ENCODE data around the gene MMP19. TPM values are rescaled to one million over a fixed set of nuclear protein-coding genes. Genes with fewer than 3 reads are reported as not detected.
"Not testable (repeated sequence)": the region's sequence is repeated elsewhere in the genome, so short reads cannot be mapped to it uniquely, and the experiment has no call there.

Gene MMP19
- total RNA-seq, 1 donor from 2014 or later, result 0.13 TPM

DNA sequence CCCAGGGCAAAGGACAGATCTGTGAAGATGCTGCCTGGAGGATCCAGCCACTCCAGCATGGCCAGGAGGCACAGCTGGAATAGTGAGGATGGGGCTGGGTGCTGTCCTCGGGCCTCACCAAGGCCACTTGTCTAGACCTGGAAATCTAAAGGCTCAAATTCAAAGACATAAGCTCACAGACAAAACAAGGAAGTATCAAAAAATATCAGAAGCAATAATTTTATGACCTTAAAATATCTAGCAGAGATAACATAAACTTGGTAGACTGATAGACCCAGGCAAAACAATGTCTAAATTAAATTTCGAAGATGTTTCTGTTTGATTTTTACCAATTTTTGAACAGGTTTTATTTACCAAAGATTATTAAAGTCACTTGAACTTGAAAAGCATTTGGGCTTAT, 22.6 kb upstream of the MMP19 start:
- Histone ChIP-seq H3K79me2 (ENCODE audit: low read depth) (no peaks in the 10 kb centered on the region), H3K4me2 (no peak overlapping the region), H2AFZ (replicated peaks) (no peak overlapping the region), H3K27me3 (no peaks in the 10 kb centered on the region), H4K20me1 (ENCODE audit: low read depth) (no peaks in the 10 kb centered on the region), H3F3A (ENCODE audit: low read depth) (no peaks in the 10 kb centered on the region), H3K4me1 (no peaks in the 10 kb centered on the region), H3K9me3 (ENCODE audit: low read depth) (no peaks in the 10 kb centered on the region), H3K9ac (no peak overlapping the region), H3K36me3 (no peaks in the 10 kb centered on the region), H3K4me3 (no peak overlapping the region), H3K27ac (no peak overlapping the region)
- H3K4me3 Mint-ChIP-seq, result no peak overlapping the region
- H3K36me3 Mint-ChIP-seq, result no peaks in the 10 kb centered on the region
- no peaks in the 10 kb centered on the region for H3K27me3 Mint-ChIP-seq (ENCODE audit: insufficient read depth, low read depth)
- no peak for DNase-seq (ENCODE audit: low spot score)
- H3K4me1 Mint-ChIP-seq, result no peaks in the 10 kb centered on the region
- H3K27ac Mint-ChIP-seq, result no peak overlapping the region
- H3K9me3 Mint-ChIP-seq, result peaks cover 11% of the 10 kb centered on the region
- TF ChIP-seq, protein P1, sequence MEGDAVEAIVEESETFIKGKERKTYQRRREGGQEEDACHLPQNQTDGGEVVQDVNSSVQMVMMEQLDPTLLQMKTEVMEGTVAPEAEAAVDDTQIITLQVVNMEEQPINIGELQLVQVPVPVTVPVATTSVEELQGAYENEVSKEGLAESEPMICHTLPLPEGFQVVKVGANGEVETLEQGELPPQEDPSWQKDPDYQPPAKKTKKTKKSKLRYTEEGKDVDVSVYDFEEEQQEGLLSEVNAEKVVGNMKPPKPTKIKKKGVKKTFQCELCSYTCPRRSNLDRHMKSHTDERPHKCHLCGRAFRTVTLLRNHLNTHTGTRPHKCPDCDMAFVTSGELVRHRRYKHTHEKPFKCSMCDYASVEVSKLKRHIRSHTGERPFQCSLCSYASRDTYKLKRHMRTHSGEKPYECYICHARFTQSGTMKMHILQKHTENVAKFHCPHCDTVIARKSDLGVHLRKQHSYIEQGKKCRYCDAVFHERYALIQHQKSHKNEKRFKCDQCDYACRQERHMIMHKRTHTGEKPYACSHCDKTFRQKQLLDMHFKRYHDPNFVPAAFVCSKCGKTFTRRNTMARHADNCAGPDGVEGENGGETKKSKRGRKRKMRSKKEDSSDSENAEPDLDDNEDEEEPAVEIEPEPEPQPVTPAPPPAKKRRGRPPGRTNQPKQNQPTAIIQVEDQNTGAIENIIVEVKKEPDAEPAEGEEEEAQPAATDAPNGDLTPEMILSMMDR (IDR thresholded peaks at IDR 0.05), result no peak
- TF ChIP-seq EZH2 (IDR thresholded peaks at IDR 0.05) (no peak), EZH2phosphoT487 (IDR thresholded peaks at IDR 0.05) (no peak)

DNA sequence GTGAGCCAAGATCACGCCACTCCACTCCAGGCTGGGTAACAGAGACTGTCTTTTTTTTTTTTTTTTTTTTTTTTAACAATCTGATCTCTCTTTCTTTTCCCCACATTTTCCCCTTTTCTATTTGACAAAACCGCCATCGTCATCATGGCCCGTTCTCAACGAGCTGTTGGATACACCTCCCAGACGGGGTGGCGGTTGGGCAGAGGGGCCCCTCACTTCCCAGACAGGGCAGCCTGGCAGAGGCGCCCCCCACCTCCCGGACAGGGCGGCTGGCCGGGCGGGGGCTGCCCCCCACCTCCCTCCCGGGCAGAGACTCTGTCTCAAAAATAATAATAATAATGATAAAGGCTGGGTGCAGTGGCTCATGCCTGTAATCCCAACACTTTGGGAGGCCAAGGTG, 20.2 kb upstream of the MMP19 start:
- not testable (repeated sequence) for H3K27ac ChIP-seq; H3K27me3 ChIP-seq; H3K27ac Mint-ChIP-seq; H3K36me3 Mint-ChIP-seq; DNase-seq (ENCODE audit: low spot score); H3K4me3 Mint-ChIP-seq; H3K36me3 ChIP-seq; H3K79me2 ChIP-seq (ENCODE audit: low read depth); H3K9me3 ChIP-seq (ENCODE audit: low read depth); H3K4me2 ChIP-seq; H3F3A ChIP-seq (ENCODE audit: low read depth); H3K9ac ChIP-seq; H2AFZ ChIP-seq (replicated peaks); H3K4me1 ChIP-seq; H4K20me1 ChIP-seq (ENCODE audit: low read depth); H3K4me3 ChIP-seq; H3K27me3 Mint-ChIP-seq (ENCODE audit: insufficient read depth, low read depth); H3K4me1 Mint-ChIP-seq
- H3K9me3 Mint-ChIP-seq, result peaks cover 11% of the 10 kb centered on the region

DNA sequence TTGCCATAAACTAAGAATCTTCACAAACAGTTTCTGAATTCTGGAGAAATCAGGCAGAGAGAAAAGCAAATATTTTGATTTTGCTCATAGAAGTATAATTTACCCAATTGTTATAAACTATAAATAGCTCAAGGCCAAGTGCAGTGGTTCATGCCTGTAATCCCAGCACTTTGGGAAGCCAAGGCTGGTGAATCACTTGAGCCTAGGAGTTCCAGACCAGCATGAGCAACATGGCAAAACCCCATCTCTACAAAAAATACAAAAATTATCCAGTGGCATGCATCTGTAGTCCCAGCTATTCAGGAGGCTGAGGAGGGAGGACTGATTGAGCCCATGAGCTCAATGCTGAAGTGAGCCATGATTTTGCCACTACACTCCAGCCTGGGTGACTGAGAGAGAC, 19.6 kb upstream of the MMP19 start:
- H3K9me3 Mint-ChIP-seq, result peaks cover 11% of the 10 kb centered on the region
- H3F3A ChIP-seq (ENCODE audit: low read depth), result no peaks in the 10 kb centered on the region
- no peak for DNase-seq (ENCODE audit: low spot score)
- H3K36me3 ChIP-seq, result no peaks in the 10 kb centered on the region
- H4K20me1 ChIP-seq (ENCODE audit: low read depth), result no peaks in the 10 kb centered on the region
- no peaks in the 10 kb centered on the region for H3K36me3 Mint-ChIP-seq
- TF ChIP-seq EZH2phosphoT487 (IDR thresholded peaks at IDR 0.05), result no peak
- TF ChIP-seq, protein P1 (IDR thresholded peaks at IDR 0.05), result no peak
- no peak for TF ChIP-seq EZH2 (IDR thresholded peaks at IDR 0.05)
- no peak overlapping the region for H2AFZ ChIP-seq (replicated peaks)
- no peak overlapping the region for H3K4me2 ChIP-seq
- H3K4me3 ChIP-seq, result no peak overlapping the region
- no peaks in the 10 kb centered on the region for H3K79me2 ChIP-seq (ENCODE audit: low read depth)
- no peaks in the 10 kb centered on the region for H3K4me1 Mint-ChIP-seq
- H3K4me3 Mint-ChIP-seq, result no peak overlapping the region
- no peak overlapping the region for H3K27ac Mint-ChIP-seq
- H3K27ac ChIP-seq, result no peak overlapping the region
- no peaks in the 10 kb centered on the region for H3K27me3 Mint-ChIP-seq (ENCODE audit: insufficient read depth, low read depth)
- no peak overlapping the region for H3K9ac ChIP-seq
- H3K9me3 ChIP-seq (ENCODE audit: low read depth), result no peaks in the 10 kb centered on the region
- H3K4me1 ChIP-seq, result no peaks in the 10 kb centered on the region
- H3K27me3 ChIP-seq, result no peaks in the 10 kb centered on the region

DNA sequence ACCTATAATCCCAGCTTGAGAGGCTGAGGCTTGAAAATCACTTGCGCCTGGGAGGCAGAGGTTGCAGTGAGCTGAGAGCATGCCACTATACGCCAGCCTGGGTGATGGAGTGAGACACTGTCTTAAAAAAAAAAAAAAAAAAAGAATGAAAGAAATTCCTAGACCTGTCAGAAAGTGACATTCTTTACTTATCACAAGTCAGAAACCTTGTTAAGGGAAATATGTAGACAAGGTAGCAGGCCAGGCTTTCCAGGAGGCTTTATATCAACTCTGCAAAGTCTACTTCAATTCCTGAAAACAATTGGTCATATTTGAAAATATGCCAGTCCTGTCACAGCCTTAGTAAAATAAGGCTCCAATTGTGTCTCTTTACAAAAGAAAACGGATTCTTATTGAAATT, 19.1 kb upstream of the MMP19 start:
- Mint-ChIP-seq H3K4me3 (no peak overlapping the region), H3K27me3 (ENCODE audit: insufficient read depth, low read depth) (no peaks in the 10 kb centered on the region)
- no peak overlapping the region for H3K9ac ChIP-seq

More for the DNA sequence above, 19.1 kb upstream of the MMP19 start:
- Histone ChIP-seq H3K79me2 (ENCODE audit: low read depth) (no peaks in the 10 kb centered on the region), H2AFZ (replicated peaks) (no peak overlapping the region), H3K36me3 (no peaks in the 10 kb centered on the region), H3K4me3 (no peak overlapping the region), H4K20me1 (ENCODE audit: low read depth) (no peaks in the 10 kb centered on the region), H3K9me3 (ENCODE audit: low read depth) (no peaks in the 10 kb centered on the region), H3K27me3 (no peaks in the 10 kb centered on the region), H3K4me2 (no peak overlapping the region), H3K4me1 (no peaks in the 10 kb centered on the region), H3F3A (ENCODE audit: low read depth) (no peaks in the 10 kb centered on the region), H3K27ac (no peak overlapping the region)
- Mint-ChIP-seq H3K36me3 (no peaks in the 10 kb centered on the region), H3K27ac (no peak overlapping the region), H3K9me3 (peaks cover 11% of the 10 kb centered on the region), H3K4me1 (no peaks in the 10 kb centered on the region)
- TF ChIP-seq EZH2 (IDR thresholded peaks at IDR 0.05) (no peak), EZH2phosphoT487 (IDR thresholded peaks at IDR 0.05) (no peak)
- TF ChIP-seq, protein P1 (IDR thresholded peaks at IDR 0.05), result no peak
- DNase-seq (ENCODE audit: low spot score), result no peak

Measured in neural progenitor cell (in vitro differentiated cells).